ENCODE data around the gene MCM7. TPM values are rescaled to one million over a fixed set of nuclear protein-coding genes. Genes with fewer than 3 reads are reported as not detected.
A peak's percentile ranks its signal among the peaks of the same experiment; 100 is the strongest.

The MCM7 gene
- total and polyA plus RNA-seq, 2 of the 13 experiments (the other 11 are each of a cell fraction or from before 2014, with no cell fraction given) = 84.5 to 214 TPM

- TF ChIP-seq, protein P1, sequence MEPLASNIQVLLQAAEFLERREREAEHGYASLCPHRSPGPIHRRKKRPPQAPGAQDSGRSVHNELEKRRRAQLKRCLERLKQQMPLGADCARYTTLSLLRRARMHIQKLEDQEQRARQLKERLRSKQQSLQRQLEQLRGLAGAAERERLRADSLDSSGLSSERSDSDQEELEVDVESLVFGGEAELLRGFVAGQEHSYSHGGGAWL (CRISPR knock-in tag; IDR thresholded peaks at IDR 0.05) = no peak; the same call in none of the 2 replicates
- TF ChIP-seq, protein P2, sequence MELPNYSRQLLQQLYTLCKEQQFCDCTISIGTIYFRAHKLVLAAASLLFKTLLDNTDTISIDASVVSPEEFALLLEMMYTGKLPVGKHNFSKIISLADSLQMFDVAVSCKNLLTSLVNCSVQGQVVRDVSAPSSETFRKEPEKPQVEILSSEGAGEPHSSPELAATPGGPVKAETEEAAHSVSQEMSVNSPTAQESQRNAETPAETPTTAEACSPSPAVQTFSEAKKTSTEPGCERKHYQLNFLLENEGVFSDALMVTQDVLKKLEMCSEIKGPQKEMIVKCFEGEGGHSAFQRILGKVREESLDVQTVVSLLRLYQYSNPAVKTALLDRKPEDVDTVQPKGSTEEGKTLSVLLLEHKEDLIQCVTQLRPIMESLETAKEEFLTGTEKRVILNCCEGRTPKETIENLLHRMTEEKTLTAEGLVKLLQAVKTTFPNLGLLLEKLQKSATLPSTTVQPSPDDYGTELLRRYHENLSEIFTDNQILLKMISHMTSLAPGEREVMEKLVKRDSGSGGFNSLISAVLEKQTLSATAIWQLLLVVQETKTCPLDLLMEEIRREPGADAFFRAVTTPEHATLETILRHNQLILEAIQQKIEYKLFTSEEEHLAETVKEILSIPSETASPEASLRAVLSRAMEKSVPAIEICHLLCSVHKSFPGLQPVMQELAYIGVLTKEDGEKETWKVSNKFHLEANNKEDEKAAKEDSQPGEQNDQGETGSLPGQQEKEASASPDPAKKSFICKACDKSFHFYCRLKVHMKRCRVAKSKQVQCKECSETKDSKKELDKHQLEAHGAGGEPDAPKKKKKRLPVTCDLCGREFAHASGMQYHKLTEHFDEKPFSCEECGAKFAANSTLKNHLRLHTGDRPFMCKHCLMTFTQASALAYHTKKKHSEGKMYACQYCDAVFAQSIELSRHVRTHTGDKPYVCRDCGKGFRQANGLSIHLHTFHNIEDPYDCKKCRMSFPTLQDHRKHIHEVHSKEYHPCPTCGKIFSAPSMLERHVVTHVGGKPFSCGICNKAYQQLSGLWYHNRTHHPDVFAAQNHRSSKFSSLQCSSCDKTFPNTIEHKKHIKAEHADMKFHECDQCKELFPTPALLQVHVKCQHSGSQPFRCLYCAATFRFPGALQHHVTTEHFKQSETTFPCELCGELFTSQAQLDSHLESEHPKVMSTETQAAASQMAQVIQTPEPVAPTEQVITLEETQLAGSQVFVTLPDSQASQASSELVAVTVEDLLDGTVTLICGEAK (IDR thresholded peaks at IDR 0.05) = no peak
- TF ChIP-seq, protein P2 (CRISPR knock-in tag; IDR thresholded peaks at IDR 0.05) = no peak
- TF ChIP-seq ZMAT5 (CRISPR knock-in tag; IDR thresholded peaks at IDR 0.05; ENCODE audit: borderline replicate concordance, low read depth) (no peak), ZNF572 (CRISPR knock-in tag; IDR thresholded peaks at IDR 0.05) (no peak), HOXA5 (CRISPR knock-in tag; IDR thresholded peaks at IDR 0.05) (peak; percentile 64; the same call in 1 of the 2 replicates), SAFB2 (CRISPR knock-in tag; IDR thresholded peaks at IDR 0.05; ENCODE audit: borderline replicate concordance, low read depth) (no peak), SNAPC5 (CRISPR knock-in tag; IDR thresholded peaks at IDR 0.05; ENCODE audit: borderline replicate concordance) (no peak), ZNF333 (CRISPR knock-in tag; IDR thresholded peaks at IDR 0.05; ENCODE audit: borderline replicate concordance) (0 out of 2 replicates have a peak, but pooled peaks have one; percentile 58), ZNF788 (CRISPR knock-in tag; IDR thresholded peaks at IDR 0.05; ENCODE audit: borderline replicate concordance) (no peak; the same call in 1 of the 2 replicates), HNRNPUL1 (IDR thresholded peaks at IDR 0.05; ENCODE audit: low read depth, low read length) (no peak), KMT2B (CRISPR knock-in tag; IDR thresholded peaks at IDR 0.05) (peak; percentile 67), ZNF747 (CRISPR knock-in tag; IDR thresholded peaks at IDR 0.05; ENCODE audit: borderline replicate concordance) (peak; percentile 52; the same call in 1 of the 2 replicates), NR2F6 (IDR thresholded peaks at IDR 0.05) (no peak), NR2F6 (CRISPR knock-in tag; IDR thresholded peaks at IDR 0.05) (peak; percentile 35), ARID2 (CRISPR knock-in tag; IDR thresholded peaks at IDR 0.05; ENCODE audit: borderline replicate concordance) (no peak), RXRB (CRISPR knock-in tag; IDR thresholded peaks at IDR 0.05; ENCODE audit: borderline replicate concordance) (peak; percentile 53; the same call in 1 of the 2 replicates)
- TF ChIP-seq, protein P3, sequence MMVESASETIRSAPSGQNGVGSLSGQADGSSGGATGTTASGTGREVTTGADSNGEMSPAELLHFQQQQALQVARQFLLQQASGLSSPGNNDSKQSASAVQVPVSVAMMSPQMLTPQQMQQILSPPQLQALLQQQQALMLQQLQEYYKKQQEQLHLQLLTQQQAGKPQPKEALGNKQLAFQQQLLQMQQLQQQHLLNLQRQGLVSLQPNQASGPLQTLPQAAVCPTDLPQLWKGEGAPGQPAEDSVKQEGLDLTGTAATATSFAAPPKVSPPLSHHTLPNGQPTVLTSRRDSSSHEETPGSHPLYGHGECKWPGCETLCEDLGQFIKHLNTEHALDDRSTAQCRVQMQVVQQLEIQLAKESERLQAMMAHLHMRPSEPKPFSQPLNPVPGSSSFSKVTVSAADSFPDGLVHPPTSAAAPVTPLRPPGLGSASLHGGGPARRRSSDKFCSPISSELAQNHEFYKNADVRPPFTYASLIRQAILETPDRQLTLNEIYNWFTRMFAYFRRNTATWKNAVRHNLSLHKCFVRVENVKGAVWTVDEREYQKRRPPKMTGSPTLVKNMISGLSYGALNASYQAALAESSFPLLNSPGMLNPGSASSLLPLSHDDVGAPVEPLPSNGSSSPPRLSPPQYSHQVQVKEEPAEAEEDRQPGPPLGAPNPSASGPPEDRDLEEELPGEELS (CRISPR knock-in tag; IDR thresholded peaks at IDR 0.05) = no peak
Measured at GRCh38 chr7:100148559-100149328, 47.5 kb upstream of the MCM7 start, which contains the start of gene LAMTOR4 (continued).

Data from HepG2 (cell line).